NCI-H2227 treated with DMSO at 0.1 percent for 48 hours (cell line): ENCODE measurements around the gene DVL2.

Experiments used
- DNase-seq: peaks from one replicate; lab custom pipeline; 2025; lab: John Stamatoyannopoulos, UW

DVL2 gene

DNA sequence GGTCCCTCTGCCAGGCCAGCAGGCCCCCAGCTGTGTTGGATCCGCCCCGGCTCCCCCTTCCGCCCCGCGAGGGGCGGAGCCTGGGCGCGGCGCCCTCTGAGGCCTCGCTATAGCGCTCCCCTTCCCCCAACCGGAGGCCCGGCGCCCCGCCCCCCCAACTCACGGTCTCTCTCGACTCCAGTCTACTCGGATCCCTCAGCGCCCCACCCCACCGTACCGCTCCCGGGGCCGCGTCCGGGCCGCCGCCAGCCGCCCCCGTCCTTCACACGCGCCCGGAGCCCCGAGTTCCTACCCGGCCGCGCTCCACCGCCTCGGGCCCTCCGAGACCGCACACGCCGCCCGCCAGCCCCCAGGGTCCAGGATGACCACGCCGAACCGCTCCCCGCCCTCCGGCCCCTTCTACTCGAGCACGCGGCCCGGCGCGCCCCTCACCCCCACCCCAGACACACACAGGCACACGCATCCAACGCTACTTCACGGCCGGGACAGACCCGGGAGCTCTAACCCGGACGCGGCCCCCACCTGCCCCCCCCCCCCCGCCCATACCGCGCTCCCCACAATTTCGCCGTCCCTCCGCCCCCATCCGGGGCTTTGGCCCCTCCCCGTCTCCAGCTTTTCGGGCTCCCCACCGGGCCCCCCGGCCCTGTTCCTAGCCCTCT, 3.6 kb upstream of the DVL2 start:
- DNase-seq: peak; percentile 20

GRCh38 chr17:7237266-7237760, 3.0 kb upstream of the DVL2 start:
- no peak for DNase-seq

DNA sequence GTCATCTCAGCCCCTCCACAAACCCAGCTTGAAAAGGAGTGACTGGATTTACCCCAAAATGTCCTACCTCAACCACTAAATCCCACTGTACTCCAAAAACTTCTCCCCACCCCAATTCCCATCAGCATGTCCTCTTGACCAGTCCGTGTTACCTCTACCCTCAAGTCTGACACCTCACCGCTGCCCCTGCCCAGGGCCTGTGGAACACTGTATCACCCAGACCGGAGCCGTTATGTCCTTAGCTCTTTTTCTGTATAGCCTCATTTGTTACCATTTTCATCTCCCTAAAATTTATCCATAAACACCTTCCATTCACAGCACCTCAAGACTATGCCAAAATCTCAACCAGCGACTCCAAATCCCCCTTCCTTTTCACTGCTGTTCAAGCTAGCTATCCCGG, 2.5 kb upstream of the DVL2 start:
- no peak for DNase-seq

DNA sequence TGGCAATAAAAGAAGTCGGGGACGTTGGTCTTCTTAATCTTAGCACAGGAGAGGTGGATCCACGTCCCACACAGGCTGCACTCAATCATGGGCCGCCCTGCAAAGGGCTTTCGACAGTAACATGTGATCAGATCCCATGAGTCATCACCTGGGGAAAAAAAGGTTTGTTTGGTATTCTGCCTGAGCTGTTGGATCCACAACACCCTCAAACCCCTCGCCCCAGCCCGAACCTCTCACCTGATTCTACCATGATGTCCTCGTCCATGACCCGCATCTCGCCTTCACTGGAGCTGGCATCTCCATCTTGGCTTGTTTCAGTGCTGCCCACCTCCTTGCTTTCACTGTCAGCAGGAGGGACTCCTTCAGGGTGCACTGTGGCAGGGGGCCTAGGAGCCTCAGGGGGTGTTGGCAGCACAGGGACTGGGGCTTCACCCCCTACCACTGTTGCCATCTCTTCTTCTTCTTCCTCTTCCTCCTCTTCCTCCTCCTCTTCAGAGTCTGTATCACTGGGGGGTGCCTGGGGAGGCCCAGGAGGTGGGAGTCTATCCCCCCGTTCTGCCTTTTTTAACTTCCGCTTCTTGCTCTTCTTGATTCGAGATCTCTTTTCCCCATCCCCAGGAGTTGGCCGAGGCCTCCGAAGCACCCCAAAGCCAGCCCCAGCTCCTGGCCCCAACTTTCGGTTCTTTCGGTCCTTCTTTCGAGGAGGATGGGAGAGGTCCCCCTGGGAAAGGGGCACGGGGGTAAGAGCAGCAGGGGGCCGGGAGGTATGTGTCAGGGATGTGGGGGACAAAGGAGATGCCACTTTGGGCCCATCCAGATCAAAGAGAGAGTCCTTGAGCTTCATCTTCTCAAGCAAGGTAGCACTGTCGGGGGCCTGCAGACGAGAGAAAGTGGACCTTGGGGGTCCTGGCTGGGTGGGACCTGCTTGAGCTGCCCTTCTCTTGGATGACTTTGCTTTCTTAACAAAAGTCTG, 1.7 kb upstream of the DVL2 start:
- DNase-seq: no peak

- no peak for DNase-seq
Observed at GRCh38 chr17:7233701-7234082, 625 bp downstream of the DVL2 start.

GRCh38 chr17:7232114-7232513, 2.2 kb downstream of the DVL2 start:
- no peak for DNase-seq

GRCh38 chr17:7229504-7229903, 4.8 kb downstream of the DVL2 start:
- no peak for DNase-seq

- no peak for DNase-seq
Observed at GRCh38 chr17:7228920-7229319, 5.4 kb downstream of the DVL2 start.

- no peak for DNase-seq
Observed at GRCh38 chr17:7226721-7227710, 7.3 kb downstream of the DVL2 start.

GRCh38 chr17:7225711-7226331, 8.5 kb downstream of the DVL2 start:
- DNase-seq: no peak

- no peak for DNase-seq
Observed at GRCh38 chr17:7224661-7225111, 9.6 kb downstream of the DVL2 start.

DNA sequence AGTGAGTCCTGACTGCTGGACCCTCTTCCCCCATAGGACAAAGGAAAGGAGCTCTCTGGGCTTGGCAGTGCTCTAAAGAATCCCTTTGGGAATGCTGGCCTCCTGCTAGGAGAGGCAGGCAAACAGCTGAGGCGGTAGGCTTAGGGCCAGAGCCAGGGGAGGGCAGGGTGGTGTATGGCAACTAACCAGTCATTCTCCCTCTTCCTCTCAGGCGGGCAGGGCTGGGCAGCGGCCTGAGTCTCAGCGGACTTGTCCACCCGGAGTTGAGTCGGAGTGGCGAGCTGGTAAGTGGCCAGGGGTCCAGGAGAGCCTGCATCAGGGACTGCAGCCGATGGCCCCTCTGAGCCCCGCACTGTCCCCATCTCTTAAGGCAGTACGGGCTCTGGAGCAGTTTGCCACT, 10.2 kb downstream of the DVL2 start:
- DNase-seq: no peak

DNA sequence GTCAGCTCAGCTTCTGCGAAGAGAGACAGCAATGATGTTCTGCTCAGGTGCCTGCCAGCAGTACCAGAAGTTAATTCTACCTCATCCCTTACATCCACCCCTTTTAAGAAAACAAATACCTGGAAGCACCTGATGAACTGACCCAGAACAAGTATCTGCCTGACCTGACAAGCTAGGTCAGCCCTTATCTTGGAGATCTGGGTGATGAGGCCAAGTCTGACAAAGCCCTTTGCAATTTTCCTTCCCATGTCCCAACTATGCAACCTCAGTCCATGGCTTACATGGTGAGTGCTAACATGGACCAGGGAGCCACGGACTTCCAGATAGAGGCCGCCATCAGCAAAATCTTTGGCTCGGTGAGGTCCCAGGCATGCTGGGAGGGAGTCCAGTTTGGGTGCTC, 10.9 kb downstream of the DVL2 start:
- DNase-seq: no peak

GRCh38 chr17:7222972-7223292, 11.4 kb downstream of the DVL2 start:
- no peak for DNase-seq

DNA sequence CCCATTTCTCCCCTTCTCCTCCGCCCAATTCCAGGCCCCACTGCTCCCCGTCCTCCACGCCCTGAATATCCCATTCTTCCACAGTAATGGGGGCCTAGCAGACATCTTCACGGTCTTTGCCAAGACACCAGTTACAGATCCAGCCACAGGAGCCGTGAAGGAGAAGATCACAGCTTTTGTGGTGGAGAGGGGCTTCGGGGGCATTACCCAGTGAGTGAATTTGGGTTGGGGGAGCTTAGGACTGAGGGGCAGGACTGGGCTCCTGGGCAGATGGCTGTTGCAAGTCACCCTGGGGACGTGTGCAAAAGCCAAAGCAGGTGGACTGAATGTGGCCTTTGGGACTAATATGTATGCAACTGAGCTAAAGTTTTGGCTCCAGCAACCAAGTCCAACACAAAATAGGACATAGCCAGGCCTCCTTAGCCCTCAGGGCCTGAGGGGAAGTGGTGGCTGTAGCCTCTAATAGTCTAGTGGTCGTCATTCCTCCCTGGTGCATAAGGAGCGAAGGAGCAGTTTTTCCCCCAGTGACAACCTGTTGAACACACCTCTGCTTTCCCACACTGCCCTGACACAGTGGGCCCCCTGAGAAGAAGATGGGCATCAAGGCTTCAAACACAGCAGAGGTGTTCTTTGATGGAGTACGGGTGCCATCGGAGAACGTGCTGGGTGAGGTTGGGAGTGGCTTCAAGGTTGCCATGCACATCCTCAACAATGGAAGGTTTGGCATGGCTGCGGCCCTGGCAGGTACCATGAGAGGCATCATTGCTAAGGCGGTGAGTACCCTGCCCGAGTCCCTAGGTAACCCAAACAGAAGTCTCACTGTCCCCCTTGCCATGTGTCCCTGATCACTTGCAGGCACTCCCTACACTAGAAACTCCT, 12.0 kb downstream of the DVL2 start:
- DNase-seq: no peak

DNA sequence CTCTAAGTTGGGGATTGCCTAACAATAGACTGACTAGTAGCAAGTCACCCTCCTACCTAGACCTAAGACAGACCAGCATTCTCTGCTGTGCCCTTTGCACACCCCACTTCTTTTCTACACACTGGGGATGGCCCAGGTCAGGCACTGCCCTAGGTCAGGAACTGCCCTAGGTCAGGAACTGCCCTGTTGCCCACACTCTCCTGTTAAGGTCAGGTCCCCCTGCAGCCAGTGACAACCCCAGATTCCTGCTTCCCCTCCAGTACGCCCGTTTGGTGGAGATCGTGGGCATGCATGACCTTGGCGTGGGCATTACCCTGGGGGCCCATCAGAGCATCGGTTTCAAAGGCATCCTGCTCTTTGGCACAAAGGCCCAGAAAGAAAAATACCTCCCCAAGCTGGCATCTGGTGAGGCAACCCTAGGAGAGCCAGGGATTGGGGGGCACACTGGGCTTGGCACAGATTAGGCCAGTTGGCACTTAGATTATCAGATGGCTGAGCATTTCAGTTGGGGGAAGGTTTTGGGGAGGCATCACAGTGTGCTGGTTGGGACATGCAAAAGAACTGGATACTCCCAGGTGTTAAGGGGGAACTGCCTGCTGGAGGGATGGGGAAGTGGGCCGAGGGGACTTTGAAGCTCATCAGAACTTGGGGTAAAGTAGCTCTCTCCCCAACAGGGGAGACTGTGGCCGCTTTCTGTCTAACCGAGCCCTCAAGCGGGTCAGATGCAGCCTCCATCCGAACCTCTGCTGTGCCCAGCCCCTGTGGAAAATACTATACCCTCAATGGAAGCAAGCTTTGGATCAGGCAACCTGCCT, 12.8 kb downstream of the DVL2 start:
- no peak for DNase-seq

DNA sequence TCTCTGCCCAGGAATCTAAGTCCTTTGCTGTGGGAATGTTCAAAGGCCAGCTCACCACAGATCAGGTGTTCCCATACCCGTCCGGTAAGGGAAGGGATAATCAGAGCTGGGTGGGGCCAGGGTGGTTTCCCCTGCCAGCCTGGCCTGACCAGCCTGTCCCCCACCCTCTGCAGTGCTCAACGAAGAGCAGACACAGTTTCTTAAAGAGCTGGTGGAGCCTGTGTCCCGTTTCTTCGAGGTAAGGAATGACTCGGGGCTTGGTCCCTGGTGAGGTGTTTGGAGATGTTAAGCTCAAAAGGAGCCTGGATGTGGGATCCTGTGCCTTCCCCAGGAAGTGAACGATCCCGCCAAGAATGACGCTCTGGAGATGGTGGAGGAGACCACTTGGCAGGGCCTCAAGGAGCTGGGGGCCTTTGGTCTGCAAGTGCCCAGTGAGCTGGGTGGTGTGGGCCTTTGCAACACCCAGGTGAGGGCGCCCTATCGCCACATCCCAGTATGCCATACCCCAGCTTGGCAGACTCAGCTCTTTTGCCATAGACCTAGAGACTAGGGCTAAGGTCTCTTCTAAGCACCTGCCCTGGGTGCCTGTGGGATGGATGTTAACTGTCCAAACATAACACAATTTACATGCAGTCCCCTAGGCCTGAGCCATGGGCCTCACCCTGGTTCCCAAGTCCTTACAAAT, 13.6 kb downstream of the DVL2 start:
- DNase-seq: no peak

DNA sequence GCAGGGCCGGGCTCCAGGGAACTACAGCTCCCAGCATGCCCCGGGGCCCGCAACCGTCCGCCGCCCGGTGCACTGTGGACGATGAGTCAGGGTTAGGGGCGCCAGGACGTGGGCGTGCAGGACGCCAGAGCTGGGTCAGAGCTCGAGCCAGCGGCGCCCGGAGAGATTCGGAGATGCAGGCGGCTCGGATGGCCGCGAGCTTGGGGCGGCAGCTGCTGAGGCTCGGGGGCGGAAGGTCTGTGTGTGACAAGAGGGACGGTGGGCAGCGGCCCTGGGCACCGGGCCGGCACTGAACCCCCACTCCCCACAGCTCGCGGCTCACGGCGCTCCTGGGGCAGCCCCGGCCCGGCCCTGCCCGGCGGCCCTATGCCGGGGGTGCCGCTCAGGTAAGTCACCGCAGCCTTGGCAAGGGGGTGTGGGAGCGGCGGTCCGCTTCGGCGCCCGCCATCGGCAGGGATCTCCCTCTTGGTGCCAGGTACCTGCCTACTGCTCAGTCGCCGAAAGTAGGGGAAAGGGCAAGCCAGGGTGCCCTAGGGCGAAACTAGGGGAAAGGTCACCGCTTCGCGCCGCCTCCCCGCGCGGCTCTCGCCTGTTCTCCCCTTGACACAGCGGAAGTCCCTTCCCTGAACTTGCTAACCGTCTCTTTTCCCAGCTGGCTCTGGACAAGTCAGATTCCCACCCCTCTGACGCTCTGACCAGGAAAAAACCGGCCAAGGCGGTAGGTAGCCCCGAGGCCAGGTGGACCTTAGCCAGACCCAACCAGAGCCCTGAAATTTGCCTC, 14.3 kb downstream of the DVL2 start, which contains the start of the genes ACADVL and DLG4:
Gene ACADVL (plus strand): TSS at position 127 of the 781 bp plus-strand sequence. CDS start 47 bp downstream, at position 174.
Gene DLG4 (minus strand): TSS at position 25 of the 781 bp plus-strand sequence.
- peak; percentile 58 for DNase-seq
